ENCODE results near the gene ZNF280C. TPM values are rescaled to one million over a fixed set of nuclear protein-coding genes. Genes with fewer than 3 reads are reported as not detected.

ZNF280C gene
- total and polyA plus RNA-seq, 7 donors = 0.72 to 4.1 (median 2.8) TPM

GRCh38 chrX:130295519-130296296, 27.0 kb upstream of the ZNF280C start:
- intact Hi-C loops (cut with DNase I) = no loop called here
- Histone ChIP-seq H3K27me3 (ENCODE audit: insufficient read depth in 3 of 3, low read length in 2 of 3) (no peaks in the 10 kb centered on the region), H3K4me3 (no peak overlapping the region), H3K27ac (no peak overlapping the region), H3K9me3 (no peaks in the 10 kb centered on the region), H3K4me1 (no peaks in the 10 kb centered on the region), H3K36me3 (ENCODE audit: insufficient read depth in 1 of 2, low read depth in 1 of 2) (no peaks in the 10 kb centered on the region)
- no peak for TF ChIP-seq CTCF (IDR thresholded peaks at IDR 0.05)
- 49 to 70% (median 69%) methylated on average over 5 of the region's 5 CpGs for WGBS, 3 donors
- DNase-seq (no peak), ATAC-seq (no peak)

GRCh38 chrX:130287071-130287770, 18.5 kb upstream of the ZNF280C start:
- Histone ChIP-seq H3K9me3 (no peaks in the 10 kb centered on the region), H3K4me1 (no peaks in the 10 kb centered on the region), H3K36me3 (ENCODE audit: insufficient read depth in 1 of 2, low read depth in 1 of 2) (no peaks in the 10 kb centered on the region), H3K27me3 (ENCODE audit: insufficient read depth in 3 of 3, low read length in 2 of 3) (peaks cover 0 to 2% (median 0%) of the 10 kb centered on the region in 3 donors), H3K27ac (no peak overlapping the region), H3K4me3 (no peak overlapping the region)
- ATAC-seq (no peak), DNase-seq (no peak)
- 67 to 75% (median 74%) methylated on average over 10 to 11 of the region's 11 CpGs for WGBS, 3 donors
- intact Hi-C loops (cut with DNase I) = no loop called here
- TF ChIP-seq CTCF (IDR thresholded peaks at IDR 0.05) = no peak

GRCh38 chrX:130285710-130286109, 17.0 kb upstream of the ZNF280C start:
- ATAC-seq (no peak), DNase-seq (no peak)
- Histone ChIP-seq H3K4me3 (no peak overlapping the region), H3K9me3 (no peaks in the 10 kb centered on the region), H3K36me3 (ENCODE audit: insufficient read depth in 1 of 2, low read depth in 1 of 2) (no peaks in the 10 kb centered on the region), H3K4me1 (no peaks in the 10 kb centered on the region), H3K27me3 (ENCODE audit: insufficient read depth in 3 of 3, low read length in 2 of 3) (peaks cover 0 to 2% (median 0%) of the 10 kb centered on the region in 3 donors), H3K27ac (no peak overlapping the region)
- intact Hi-C loops (cut with DNase I) = no loop called here
- TF ChIP-seq CTCF (IDR thresholded peaks at IDR 0.05) = no peak
- WGBS, 3 donors = 67 to 75% (median 67%) methylated on average over 2 of the region's 2 CpGs

- Histone ChIP-seq H3K4me1 (no peaks in the 10 kb centered on the region), H3K27ac (no peak overlapping the region), H3K4me3 (no peak overlapping the region), H3K27me3 (ENCODE audit: insufficient read depth in 3 of 3, low read length in 2 of 3) (peaks cover 0 to 2% (median 0%) of the 10 kb centered on the region in 3 donors), H3K9me3 (no peaks in the 10 kb centered on the region), H3K36me3 (ENCODE audit: insufficient read depth in 1 of 2, low read depth in 1 of 2) (no peaks in the 10 kb centered on the region)
- DNase-seq (no peak), ATAC-seq (no peak)
- intact Hi-C loops (cut with DNase I) = no loop called here
- TF ChIP-seq CTCF (IDR thresholded peaks at IDR 0.05) = no peak
- WGBS, 3 donors = 69 to 82% (median 81%) methylated on average over 3 of the region's 3 CpGs
These were observed 16.4 kb upstream of the ZNF280C start for GRCh38 chrX:130285069-130285620.

Measured in psoas muscle (tissue), 8 donors.